NK-92 (cell line): ENCODE results near the gene PPP1R9B.

ENCODE experiments used
- DNase-seq: peaks from one replicate; lab custom pipeline; 2025; ENCODE audit not compliant: unreplicated experiment; lab: John Stamatoyannopoulos, UW

PPP1R9B gene

GRCh38 chr17:50144845-50145531 is 5.5 kb downstream of the PPP1R9B start:
- DNase-seq, result no peak

GRCh38 chr17:50144355-50144754 is 6.1 kb downstream of the PPP1R9B start:
- no peak for DNase-seq

- DNase-seq, result no peak
These were observed 6.9 kb downstream of the PPP1R9B start for GRCh38 chr17:50143461-50144176.

GRCh38 chr17:50141745-50142110 is 8.7 kb downstream of the PPP1R9B start:
- no peak for DNase-seq

- no peak for DNase-seq
These were observed 9.3 kb downstream of the PPP1R9B start for GRCh38 chr17:50141026-50141744.

GRCh38 chr17:50139950-50140885 is 10.3 kb downstream of the PPP1R9B start:
- no peak for DNase-seq

GRCh38 chr17:50139185-50139783 is 11.2 kb downstream of the PPP1R9B start:
- no peak for DNase-seq

GRCh38 chr17:50137042-50137441 is 13.4 kb downstream of the PPP1R9B start:
- no peak for DNase-seq

- DNase-seq, result no peak
These were observed 14.3 kb downstream of the PPP1R9B start for GRCh38 chr17:50136096-50136687.

- DNase-seq, result no peak
These were observed 15.0 kb downstream of the PPP1R9B start for GRCh38 chr17:50135316-50136095.

GRCh38 chr17:50134206-50135110 is 16.0 kb downstream of the PPP1R9B start:
- no peak for DNase-seq

- DNase-seq, result no peak
These were observed 16.7 kb downstream of the PPP1R9B start for GRCh38 chr17:50133769-50134099.

- DNase-seq, result no peak
These were observed 17.3 kb downstream of the PPP1R9B start for GRCh38 chr17:50133028-50133768.

GRCh38 chr17:50132104-50132794 is 18.2 kb downstream of the PPP1R9B start:
- DNase-seq, result no peak

- DNase-seq, result no peak
These were observed 19.7 kb downstream of the PPP1R9B start for GRCh38 chr17:50130559-50131305.

- DNase-seq, result no peak
These were observed 20.5 kb downstream of the PPP1R9B start, which contains the start of gene SAMD14 for GRCh38 chr17:50129728-50130558. Gene SAMD14 (minus strand): TSS chr17:50130160. CDS start chr17:50124959, 5,201 bp downstream.
